Islet of Langerhans (tissue), 1 donor: Measurements from ENCODE around the gene HNF4A.

Experiments
- FAIRE-seq: peaks from one replicate; lab custom pipeline; 2011; peaks lifted over from hg19 to GRCh38; lab: Jason Lieb, UNC

Gene HNF4A

DNA sequence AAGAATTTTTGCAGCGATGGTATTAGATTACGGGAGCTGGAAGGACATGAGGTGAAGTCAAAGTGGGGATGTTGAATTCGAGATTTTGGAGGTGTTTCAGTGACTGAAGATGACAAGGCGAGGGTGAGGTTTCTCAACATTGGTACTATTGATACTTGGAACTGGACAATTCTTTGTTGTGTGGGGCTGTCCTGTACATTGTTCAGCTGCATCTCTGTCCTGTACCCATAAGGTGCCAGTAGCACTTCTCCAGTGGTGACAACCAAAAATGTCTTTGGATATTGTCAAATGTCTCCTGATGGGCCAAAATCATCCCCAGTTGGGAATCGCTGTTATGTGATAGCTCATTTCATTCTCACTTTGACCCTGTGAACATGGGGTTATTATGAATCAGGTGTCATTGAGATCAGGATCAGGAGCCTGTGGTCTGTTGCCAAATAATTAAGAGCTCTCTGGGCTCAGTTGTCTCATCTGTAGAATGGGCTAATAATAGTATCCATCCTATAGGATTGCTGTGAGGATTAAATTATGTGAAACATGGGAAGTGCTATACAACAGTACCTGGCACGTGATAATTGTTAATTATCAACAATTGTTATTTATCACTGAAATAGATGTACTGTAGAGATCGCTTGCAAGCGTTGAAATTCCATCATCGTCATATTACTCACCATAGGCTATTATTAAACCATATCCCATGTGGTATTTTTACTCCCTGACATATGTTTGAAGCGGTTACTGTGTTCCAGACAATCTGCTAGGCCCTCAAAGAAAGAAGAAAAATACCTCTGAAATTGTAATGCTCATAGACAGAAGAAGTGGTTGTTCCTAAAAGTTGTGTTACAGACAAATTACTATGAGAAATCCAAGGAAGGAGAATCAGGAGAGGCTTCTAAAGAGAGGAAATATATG is 71.6 kb downstream of the HNF4A start:
- FAIRE-seq: no peak

DNA sequence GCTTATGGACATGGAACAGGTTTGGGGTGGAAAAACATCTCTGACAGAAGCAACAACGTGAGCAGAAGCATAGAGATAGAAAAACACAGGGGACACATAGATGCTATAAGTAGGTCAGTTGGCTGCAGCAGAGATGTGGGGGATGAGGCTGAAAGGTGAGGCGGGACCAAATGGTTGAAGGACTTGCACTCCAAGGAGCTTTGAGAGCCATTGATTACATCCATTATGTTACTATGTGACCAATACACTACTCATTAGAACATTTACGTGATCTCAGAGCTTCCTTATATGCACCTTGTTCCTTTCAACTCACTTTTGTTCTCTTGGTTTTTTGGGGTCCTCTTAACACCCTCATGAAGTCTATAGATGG is 72.3 kb downstream of the HNF4A start:
- no peak for FAIRE-seq

DNA sequence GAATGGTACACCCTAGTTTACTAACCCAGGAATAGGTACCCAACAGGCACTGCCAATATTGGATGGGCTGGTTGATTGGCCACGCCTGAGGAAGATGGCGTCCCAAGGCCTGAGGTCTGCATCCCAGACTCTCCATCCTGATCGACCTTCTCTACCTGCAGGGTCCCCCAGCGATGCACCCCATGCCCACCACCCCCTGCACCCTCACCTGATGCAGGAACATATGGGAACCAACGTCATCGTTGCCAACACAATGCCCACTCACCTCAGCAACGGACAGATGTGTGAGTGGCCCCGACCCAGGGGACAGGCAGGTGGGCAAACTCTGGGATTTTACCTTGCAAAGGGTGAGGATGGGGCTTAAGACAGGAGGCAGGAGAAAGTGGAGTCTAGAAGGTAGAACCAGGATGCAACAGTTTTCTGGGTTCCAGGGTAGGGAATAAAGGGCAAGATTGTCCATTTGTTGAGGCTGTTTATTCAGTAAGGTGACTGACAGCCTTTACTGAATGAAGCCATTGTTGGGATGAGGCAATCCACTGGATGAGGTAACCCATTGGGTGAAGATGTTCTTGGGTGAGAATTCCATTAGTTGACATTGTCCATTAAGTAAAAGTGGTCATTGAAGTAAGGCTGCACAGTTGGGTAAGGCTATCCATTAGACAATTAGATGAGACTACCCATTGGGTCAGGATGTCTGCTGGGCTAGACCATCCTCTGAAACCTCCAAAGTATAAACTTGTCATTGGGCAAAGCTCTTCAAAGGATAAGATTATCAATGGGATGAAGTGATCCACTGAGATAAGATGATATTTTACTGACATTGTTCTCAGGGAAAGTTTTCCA is 72.9 kb downstream of the HNF4A start:
- no peak for FAIRE-seq

DNA sequence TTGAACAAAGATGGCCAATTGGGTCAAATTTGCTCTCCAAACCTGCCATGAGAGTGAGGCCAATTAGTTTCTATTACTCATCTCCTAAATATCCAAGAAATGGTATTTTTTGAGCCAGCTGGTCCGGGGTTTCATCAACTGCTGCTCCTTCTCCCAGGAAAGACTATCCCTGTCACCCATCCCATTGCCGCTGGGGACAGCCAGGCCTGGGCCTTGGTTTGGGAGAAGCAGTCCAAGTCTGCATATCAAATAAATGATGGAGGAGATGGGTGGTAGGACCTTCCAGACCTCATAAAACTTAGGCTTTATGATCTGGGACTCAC is 73.5 kb downstream of the HNF4A start:
- FAIRE-seq: no peak

DNA sequence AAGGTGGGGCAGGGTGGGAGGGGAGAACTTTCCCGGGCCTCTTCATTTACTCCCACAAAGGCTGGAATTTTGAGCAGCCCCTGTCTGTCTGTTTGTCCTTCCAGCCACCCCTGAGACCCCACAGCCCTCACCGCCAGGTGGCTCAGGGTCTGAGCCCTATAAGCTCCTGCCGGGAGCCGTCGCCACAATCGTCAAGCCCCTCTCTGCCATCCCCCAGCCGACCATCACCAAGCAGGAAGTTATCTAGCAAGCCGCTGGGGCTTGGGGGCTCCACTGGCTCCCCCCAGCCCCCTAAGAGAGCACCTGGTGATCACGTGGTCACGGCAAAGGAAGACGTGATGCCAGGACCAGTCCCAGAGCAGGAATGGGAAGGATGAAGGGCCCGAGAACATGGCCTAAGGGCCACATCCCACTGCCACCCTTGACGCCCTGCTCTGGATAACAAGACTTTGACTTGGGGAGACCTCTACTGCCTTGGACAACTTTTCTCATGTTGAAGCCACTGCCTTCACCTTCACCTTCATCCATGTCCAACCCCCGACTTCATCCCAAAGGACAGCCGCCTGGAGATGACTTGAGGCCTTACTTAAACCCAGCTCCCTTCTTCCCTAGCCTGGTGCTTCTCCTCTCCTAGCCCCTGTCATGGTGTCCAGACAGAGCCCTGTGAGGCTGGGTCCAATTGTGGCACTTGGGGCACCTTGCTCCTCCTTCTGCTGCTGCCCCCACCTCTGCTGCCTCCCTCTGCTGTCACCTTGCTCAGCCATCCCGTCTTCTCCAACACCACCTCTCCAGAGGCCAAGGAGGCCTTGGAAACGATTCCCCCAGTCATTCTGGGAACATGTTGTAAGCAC is 74.1 kb downstream of the HNF4A start:
- FAIRE-seq: no peak

DNA sequence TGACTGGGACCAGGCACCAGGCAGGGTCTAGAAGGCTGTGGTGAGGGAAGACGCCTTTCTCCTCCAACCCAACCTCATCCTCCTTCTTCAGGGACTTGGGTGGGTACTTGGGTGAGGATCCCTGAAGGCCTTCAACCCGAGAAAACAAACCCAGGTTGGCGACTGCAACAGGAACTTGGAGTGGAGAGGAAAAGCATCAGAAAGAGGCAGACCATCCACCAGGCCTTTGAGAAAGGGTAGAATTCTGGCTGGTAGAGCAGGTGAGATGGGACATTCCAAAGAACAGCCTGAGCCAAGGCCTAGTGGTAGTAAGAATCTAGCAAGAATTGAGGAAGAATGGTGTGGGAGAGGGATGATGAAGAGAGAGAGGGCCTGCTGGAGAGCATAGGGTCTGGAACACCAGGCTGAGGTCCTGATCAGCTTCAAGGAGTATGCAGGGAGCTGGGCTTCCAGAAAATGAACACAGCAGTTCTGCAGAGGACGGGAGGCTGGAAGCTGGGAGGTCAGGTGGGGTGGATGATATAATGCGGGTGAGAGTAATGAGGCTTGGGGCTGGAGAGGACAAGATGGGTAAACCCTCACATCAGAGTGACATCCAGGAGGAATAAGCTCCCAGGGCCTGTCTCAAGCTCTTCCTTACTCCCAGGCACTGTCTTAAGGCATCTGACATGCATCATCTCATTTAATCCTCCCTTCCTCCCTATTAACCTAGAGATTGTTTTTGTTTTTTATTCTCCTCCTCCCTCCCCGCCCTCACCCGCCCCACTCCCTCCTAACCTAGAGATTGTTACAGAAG is 75.0 kb downstream of the HNF4A start:
- FAIRE-seq: no peak

DNA sequence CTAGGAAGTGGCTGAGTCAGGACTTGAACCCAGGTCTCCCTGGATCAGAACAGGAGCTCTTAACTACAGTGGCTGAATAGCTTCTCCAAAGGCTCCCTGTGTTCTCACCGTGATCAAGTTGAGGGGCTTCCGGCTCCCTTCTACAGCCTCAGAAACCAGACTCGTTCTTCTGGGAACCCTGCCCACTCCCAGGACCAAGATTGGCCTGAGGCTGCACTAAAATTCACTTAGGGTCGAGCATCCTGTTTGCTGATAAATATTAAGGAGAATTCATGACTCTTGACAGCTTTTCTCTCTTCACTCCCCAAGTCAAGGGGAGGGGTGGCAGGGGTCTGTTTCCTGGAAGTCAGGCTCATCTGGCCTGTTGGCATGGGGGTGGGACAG is 75.6 kb downstream of the HNF4A start:
- no peak for FAIRE-seq

DNA sequence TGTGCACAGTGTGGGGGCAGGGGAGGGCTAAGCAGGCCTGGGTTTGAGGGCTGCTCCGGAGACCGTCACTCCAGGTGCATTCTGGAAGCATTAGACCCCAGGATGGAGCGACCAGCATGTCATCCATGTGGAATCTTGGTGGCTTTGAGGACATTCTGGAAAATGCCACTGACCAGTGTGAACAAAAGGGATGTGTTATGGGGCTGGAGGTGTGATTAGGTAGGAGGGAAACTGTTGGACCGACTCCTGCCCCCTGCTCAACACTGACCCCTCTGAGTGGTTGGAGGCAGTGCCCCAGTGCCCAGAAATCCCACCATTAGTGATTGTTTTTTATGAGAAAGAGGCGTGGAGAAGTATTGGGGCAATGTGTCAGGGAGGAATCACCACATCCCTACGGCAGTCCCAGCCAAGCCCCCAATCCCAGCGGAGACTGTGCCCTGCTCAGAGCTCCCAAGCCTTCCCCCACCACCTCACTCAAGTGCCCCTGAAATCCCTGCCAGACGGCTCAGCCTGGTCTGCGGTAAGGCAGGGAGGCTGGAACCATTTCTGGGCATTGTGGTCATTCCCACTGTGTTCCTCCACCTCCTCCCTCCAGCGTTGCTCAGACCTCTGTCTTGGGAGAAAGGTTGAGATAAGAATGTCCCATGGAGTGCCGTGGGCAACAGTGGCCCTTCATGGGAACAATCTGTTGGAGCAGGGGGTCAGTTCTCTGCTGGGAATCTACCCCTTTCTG is 76.2 kb downstream of the HNF4A start:
- no peak for FAIRE-seq

DNA sequence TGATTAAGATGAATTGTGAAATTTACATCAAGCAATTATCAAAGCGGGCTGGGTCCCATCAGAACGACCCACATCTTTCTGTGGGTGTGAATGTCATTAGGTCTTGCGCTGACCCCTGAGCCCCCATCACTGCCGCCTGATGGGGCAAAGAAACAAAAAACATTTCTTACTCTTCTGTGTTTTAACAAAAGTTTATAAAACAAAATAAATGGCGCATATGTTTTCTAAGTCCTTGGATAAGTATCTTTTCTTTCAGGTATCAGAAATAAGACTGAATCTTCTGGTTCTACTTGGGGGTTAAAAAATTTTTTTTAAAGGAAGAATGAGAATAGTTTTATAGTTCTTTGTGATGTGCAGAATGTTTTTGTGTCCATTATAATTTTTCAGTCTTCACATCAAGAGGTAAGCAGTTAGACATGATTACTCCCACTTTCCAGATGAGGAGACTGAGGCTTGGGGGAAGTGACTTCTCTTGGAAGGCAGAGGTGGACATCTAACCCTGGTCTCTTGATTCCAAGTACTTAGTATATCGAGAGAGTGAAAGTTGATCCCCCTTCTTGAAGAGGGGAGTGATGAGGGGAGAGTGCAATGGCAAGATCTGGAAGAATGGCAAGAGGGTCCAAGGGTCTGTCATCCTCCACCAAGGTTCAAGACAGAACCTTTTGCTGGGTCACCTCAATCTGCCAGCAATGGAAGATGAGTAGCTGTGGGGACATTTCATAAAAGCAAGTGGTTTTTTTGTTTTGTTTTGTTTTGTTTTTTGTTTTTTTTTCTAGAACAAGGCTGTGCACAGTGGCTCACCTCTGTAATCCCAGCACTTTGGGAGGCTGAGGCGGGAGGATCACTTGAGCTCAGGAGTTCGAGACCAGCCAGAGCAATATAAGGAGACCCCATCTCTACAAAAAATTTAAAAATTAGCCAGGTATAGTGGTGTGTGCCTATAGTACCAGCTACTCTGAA is 77.4 kb downstream of the HNF4A start:
- FAIRE-seq: no peak

DNA sequence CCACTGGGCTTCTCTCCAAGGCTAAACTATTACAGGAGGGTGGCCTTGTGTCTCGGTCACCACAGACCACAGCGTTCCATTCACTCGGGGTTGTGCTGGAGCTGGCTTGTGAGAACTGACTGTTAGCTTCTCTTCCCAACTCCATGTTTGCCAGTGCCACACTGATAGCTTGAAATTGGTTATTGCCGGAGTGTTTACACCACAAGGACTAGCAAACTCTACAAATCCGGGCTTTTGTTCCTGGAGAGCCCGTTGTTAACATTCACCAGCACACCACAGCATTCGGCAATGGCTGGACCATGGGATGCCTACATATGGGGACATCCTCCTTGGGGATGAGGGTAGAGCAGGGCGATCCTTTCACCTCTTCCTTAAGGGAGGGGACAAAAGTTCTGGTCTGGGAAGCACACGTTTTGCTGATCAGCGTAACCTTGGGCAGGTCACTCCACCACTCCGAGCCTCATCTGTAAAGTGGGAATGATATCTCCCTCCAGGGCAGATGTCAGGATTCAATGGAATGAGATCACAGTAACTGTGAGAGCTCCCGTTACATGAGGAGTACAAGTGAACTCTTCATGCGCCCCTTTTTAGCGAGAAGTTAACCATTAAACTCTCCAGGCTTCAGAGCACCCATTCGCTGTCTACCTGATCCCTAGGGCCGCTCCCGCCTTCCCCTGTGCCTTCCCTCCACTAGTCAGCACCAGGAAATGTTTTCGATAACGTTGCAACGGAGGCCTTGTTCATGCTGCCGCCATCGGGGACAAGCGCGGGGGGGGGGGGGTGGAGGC is 78.4 kb downstream of the HNF4A start:
- FAIRE-seq: no peak

DNA sequence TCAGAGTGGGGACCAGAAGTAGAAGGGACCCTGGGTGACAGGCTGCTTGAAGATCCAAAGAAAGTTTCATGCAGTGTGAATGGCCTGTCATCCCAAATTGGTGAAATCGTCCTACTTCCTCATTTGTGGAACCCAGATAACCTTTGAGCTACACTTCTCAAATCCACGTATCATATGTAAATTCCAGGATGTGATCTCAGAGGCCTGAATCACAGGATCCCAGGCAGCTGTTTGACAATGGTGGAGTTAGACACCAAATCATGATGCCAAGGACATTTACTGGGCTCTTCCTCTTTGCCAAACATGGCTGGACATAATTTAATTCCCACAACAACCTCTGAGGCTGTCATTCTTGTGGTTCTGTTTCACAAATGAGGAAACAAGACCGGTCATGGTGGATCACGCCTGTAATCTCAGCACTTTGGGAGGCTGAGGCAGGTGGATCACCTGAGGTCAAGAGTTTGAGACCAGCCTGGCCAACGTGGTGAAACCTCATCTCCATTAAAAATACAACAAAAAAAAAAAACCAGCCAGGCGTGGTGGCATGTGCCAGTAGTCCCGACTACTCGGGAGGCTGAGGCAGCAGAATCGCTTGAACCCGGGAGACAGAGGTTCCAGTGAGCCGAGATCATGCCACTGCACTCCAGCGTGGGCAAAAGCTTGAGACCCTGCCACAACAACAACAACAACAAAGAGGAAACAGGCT is 80.3 kb downstream of the HNF4A start:
- FAIRE-seq: no peak

DNA sequence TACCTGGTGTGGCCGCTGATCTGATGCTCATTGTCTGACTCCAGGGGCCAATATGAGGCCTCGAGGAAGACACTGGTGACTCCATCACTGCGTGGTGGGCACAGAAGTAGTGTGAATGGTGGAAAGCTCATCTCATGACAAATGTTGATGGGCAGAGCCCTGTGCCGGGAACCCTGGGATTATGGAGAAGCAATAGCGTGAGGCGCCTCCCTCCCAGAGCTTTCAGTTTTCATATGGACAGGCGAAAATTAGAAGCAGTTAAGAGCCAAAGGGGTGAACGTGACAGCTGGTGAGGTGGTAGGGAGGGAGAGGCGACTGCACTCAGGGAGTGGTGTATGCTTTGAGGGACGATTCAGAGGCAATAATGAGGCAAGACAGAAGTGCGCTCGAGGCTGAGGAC is 80.9 kb downstream of the HNF4A start:
- FAIRE-seq: no peak

DNA sequence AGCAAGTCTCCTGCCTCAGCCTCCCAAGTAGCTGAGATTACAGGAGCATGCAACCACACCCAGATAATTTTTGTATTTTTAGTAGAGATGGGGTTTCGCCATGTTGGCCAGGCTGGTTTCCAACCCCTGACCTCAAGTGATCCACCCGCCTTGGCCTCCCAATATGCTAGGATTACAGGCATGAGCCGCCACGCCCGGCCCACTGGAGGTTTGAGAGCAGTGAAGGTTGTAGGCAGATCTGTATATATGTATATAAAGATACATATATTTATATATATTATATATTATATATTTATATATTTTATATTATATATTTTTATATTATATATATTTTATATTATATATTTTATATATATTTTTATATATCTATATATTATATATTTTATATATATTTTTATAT is 82.0 kb downstream of the HNF4A start:
- no peak for FAIRE-seq

DNA sequence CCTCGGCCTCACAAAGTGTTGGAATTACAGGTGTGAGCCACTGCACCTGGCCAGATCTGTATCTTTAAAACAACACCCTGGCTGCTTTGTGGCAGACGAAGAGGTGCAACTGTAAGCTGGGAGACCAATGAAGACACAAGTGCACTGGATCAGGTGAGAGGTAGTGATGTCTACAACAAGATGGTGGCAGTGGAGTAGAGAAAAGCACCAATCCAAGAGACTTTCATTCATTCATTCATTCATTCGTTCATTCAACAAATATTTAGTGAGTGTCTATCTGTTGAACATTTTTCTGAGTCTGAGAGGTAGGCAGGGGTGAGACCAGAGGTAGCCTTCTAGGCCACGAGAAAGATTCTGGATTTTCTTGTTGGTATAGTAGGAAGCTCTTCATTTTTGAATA is 83.3 kb downstream of the HNF4A start:
- no peak for FAIRE-seq

DNA sequence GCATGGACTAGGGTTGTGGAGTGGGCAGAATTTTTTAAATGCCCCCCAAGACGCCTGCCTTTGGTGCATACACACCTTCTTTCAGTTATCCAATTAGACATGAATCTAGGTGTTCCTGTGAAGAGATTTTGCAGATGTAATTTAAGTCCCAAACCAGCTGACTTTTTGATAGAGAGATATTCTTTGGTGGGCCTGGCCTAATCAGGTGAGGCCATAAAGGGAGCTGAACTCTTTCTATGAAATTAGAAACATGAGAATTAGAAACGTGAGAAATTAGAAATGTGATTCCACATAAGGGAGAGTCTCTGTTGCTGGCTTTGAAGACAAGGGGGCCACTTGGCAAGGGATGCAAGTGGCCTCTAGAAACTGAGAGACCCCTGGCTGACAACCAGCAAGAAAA is 83.8 kb downstream of the HNF4A start:
- FAIRE-seq: no peak

DNA sequence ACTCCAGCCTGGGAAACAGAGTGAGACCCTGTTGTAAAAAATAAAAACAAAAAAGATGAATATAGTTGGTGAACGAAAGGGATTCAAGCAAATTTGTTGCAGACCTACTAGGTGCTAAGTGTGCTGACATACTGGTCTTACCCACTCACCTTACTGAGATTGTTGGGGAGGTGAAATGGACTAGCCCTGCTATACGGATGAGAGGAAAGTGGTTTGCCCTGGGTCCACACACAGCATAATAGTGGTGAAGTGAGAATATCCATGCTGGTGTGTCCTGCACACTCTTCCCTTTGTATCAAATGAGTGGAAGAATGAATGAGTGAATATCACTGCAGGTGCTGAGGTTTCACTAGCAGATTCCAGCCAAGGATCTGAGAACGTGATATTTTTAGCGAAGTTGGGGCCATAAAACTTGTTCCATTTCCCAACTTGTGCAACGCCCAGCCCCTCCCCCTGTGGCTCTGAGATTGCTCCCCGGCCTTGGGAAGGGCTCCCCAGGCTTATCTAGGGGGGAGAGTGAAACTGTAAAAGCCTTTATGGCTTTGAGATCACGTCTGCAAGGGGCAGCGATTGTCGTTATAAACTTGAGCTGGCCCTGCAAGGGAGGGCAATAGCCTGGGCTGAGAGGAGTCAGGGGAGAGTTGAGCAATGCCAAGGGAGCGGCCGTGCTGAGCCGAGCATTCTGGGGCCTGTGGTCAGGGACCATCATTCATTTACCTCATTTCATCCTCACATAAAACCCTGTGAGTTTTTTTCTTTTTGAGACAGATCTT is 87.0 kb downstream of the HNF4A start:
- FAIRE-seq: no peak
